ENCODE results near the gene VAV2. TPM values are rescaled to one million over a fixed set of nuclear protein-coding genes. Genes with fewer than 3 reads are reported as not detected.
A peak's percentile ranks its signal among the peaks of the same experiment; 100 is the strongest.

Gene VAV2
- total and polyA plus RNA-seq, 4 donors: 13.0 to 28.2 (median 16.3) TPM

DNA sequence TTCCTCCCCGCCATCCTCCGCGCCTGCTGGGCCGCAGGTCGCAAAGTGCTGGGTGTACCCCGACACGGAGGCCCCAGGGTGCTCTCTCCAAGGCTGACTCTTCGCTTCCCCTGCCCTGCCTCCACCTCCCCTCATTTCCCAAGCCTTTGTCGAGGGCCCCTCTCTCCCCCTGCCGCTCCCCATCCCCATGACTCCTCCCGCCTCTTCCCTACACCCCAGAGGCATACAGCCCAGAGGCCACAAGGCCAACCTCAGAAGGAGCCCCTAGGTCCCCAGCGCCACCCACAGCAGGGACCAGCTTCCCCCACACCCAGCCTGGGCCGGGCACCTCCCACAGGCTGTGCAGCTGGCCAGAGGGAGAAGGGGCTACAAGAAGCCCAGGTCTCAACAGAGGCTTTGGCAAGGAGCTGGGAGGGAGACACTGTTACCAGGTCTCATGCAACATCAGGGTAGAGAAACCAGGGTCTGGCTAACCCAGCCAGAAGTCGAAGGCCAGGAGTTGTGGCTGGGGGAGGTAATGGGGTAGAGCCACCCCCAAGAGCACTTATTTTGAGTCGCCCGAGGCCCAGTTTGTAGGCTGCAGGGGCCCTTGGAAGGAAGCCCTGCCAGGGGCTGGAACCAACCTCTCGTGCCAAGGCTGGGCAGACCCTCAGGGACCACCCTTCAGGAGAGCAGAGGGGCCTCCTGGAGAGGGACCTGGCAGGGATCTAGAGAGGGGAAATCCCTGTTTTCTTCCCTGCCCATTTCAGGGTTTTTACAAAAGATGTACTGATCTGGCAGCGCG is 229.4 kb downstream of the VAV2 start:
- Histone ChIP-seq H3K27me3 (ENCODE audit: control insufficient read depth in 3 of 3, insufficient read depth in 3 of 3, low read length in 2 of 3) (no peaks in the 10 kb centered on the region), H3K27ac (ENCODE audit: low read depth in 1 of 2, low read length in 1 of 2) (no peak overlapping the region), H3K36me3 (ENCODE audit: control insufficient read depth in 4 of 4, insufficient read depth in 4 of 4, low read length in 4 of 4) (peaks cover 0 to 30% (median 21%) of the 10 kb centered on the region in 4 donors), H3K4me3 (no peak overlapping the region), H3K9ac (ENCODE audit: insufficient read depth in 1 of 2, low read length in 2 of 2) (no peak overlapping the region), H3K9me3 (ENCODE audit: control insufficient read depth in 4 of 4, insufficient read depth in 3 of 4, low read length in 3 of 4) (peaks cover 0 to 5% (median 3%) of the 10 kb centered on the region in 4 donors), H3K4me1 (ENCODE audit: control insufficient read depth in 5 of 5, insufficient read depth in 5 of 5, low read length in 5 of 5) (peaks cover 0 to 9% (median 0%) of the 10 kb centered on the region in 5 donors)
- WGBS, 2 donors: 91 to 94% methylated on average over 18 to 19 of the region's 19 CpGs
- TF ChIP-seq, protein P1, sequence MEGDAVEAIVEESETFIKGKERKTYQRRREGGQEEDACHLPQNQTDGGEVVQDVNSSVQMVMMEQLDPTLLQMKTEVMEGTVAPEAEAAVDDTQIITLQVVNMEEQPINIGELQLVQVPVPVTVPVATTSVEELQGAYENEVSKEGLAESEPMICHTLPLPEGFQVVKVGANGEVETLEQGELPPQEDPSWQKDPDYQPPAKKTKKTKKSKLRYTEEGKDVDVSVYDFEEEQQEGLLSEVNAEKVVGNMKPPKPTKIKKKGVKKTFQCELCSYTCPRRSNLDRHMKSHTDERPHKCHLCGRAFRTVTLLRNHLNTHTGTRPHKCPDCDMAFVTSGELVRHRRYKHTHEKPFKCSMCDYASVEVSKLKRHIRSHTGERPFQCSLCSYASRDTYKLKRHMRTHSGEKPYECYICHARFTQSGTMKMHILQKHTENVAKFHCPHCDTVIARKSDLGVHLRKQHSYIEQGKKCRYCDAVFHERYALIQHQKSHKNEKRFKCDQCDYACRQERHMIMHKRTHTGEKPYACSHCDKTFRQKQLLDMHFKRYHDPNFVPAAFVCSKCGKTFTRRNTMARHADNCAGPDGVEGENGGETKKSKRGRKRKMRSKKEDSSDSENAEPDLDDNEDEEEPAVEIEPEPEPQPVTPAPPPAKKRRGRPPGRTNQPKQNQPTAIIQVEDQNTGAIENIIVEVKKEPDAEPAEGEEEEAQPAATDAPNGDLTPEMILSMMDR (IDR thresholded peaks at IDR 0.05; ENCODE audit: control extremely low read depth, extremely low read depth): no peak
- peak in 1 of 3 donors; percentile 8 for DNase-seq
- ATAC-seq (ENCODE audit: insufficient read depth, low FRiP score): no peak

DNA sequence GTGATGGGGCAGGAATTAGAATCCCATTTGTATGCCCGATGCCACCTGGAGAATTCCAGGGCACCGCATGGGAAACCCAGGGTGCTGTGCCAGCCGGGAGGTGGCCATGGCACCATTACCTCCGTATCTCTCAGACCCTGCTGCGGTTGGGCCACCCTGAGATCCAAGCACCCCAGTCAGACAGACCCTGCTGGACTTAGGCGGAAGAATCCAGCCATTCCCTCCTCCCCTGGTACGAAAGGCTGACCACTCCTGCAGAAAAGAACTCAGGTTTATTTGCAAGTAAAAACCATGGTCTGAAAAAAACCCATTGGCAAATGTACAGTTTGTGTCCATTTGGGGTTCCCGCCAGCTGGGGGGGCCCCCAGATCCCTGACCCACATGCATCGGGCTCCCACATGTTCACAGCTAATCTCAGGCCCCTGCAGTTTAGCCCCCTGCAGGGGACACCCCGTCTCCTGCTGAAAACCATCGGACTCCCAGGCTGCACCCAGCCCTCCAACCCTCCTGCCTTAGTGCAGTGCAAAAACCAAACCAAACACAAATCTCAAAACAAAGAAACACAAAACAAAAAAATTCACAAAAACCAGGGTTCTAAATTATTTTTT is 230.4 kb downstream of the VAV2 start:
- 84 to 95% methylated on average over 11 of the region's 11 CpGs for WGBS, 2 donors
- Histone ChIP-seq H3K9ac (ENCODE audit: insufficient read depth in 1 of 2, low read length in 2 of 2) (no peak overlapping the region), H3K9me3 (ENCODE audit: control insufficient read depth in 4 of 4, insufficient read depth in 3 of 4, low read length in 3 of 4) (no peaks in the 10 kb centered on the region), H3K4me3 (no peak overlapping the region), H3K4me1 (ENCODE audit: control insufficient read depth in 5 of 5, insufficient read depth in 5 of 5, low read length in 5 of 5) (peaks cover 0 to 9% (median 0%) of the 10 kb centered on the region in 5 donors), H3K27me3 (ENCODE audit: control insufficient read depth in 3 of 3, insufficient read depth in 3 of 3, low read length in 2 of 3) (no peaks in the 10 kb centered on the region), H3K36me3 (ENCODE audit: control insufficient read depth in 4 of 4, insufficient read depth in 4 of 4, low read length in 4 of 4) (peaks cover 0 to 22% (median 15%) of the 10 kb centered on the region in 4 donors), H3K27ac (ENCODE audit: low read depth in 1 of 2, low read length in 1 of 2) (no peak overlapping the region)
- no peak for ATAC-seq (ENCODE audit: insufficient read depth, low FRiP score)
- TF ChIP-seq, protein P1 (IDR thresholded peaks at IDR 0.05; ENCODE audit: control extremely low read depth, extremely low read depth): no peak
- DNase-seq: no peak

DNA sequence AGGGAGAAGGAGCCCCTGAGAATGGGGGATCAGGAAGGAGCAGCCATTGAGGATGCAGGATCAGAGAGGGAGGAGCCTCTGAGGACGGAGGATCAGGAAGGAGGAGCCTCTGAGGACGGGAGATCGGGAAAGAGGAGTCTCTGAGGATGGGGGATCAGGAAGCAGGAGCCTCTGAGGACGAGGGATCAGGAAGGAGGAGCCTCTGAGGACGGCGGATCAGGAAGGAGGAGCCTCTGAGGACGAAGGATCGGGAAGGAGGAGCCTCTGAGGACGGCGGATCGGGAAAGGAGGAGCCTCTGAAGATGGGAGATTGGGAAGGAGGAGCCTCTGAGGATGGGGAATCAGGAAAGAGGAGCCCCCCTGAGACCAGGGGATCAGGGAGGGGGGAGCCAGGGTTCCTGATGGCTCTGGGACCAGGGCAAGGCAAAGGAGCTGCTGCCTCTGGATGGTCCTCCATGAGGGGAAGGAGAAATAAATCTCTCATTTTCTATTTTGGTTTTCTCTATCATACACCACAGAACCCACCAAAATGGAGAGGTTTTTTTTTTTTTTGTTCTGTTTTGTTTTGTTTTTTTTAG is 231.3 kb downstream of the VAV2 start:
- H3K36me3 ChIP-seq (ENCODE audit: control insufficient read depth in 4 of 4, insufficient read depth in 4 of 4, low read length in 4 of 4): peaks cover 0 to 20% (median 11%) of the 10 kb centered on the region in 4 donors
- DNase-seq: peak in 1 of 3 donors; percentile 6
- ATAC-seq (ENCODE audit: insufficient read depth, low FRiP score): no peak
- WGBS, 2 donors: 71 to 91% methylated on average over 10 to 11 of the region's 11 CpGs
- H3K4me1 ChIP-seq (ENCODE audit: control insufficient read depth in 5 of 5, insufficient read depth in 5 of 5, low read length in 5 of 5): peaks cover 0 to 9% (median 0%) of the 10 kb centered on the region in 5 donors
- H3K4me3 ChIP-seq: no peak overlapping the region
- H3K27ac ChIP-seq (ENCODE audit: low read depth in 1 of 2, low read length in 1 of 2): no peak overlapping the region
- TF ChIP-seq, protein P1 (IDR thresholded peaks at IDR 0.05; ENCODE audit: control extremely low read depth, extremely low read depth): no peak
- H3K9me3 ChIP-seq (ENCODE audit: control insufficient read depth in 4 of 4, insufficient read depth in 3 of 4, low read length in 3 of 4): no peaks in the 10 kb centered on the region
- no peak overlapping the region for H3K9ac ChIP-seq (ENCODE audit: insufficient read depth in 1 of 2, low read length in 2 of 2)
- no peaks in the 10 kb centered on the region for H3K27me3 ChIP-seq (ENCODE audit: control insufficient read depth in 3 of 3, insufficient read depth in 3 of 3, low read length in 2 of 3)
